Esophagus muscularis mucosa (tissue), 4 donors: Measurements from ENCODE around the gene NUP54. TPM values are rescaled to one million over a fixed set of nuclear protein-coding genes. Genes with fewer than 3 reads are reported as not detected.

ENCODE experiments used
- DNase-seq: peaks from one replicate; pipeline ENCODE4 v3.0.0-alpha.2; 2017; ENCODE audit errors: extremely low spot score
- H3K27ac ChIP-seq, 4 donors: fragments of 200-600 bp; sonication (generic); replicated peaks in 1 of 4; 1 replicate in 3 of 4; 2 replicates in 1 of 4; pipeline ENCODE4 v1.5.1; 2016 to 2019; ENCODE audit warnings: mild to moderate bottlenecking in 1 of 4
- H3K27me3 ChIP-seq, 4 donors: fragments of 200-600 bp; sonication (generic); one replicate each; pipeline versions ENCODE4 v1.5.1 to v1.6.0; 2016 to 2019
- H3K36me3 ChIP-seq, 4 donors: fragments of 200-600 bp; sonication (generic); one replicate each; pipeline ENCODE4 v1.5.1; 2016 to 2019
- H3K4me1 ChIP-seq, 4 donors: fragments of 200-600 bp; sonication (generic); one replicate each; pipeline ENCODE4 v1.5.1; 2016 to 2019
- H3K4me3 ChIP-seq, 4 donors: fragments of 200-600 bp; sonication (generic); 1 replicate in 2 of 4; 2 replicates in 2 of 4; pipeline ENCODE4 v1.5.1; 2016 to 2019; ENCODE audit warnings: mild to moderate bottlenecking in 4 of 4, moderate library complexity in 1 of 4
- H3K9me3 ChIP-seq, 4 donors: fragments of 200-600 bp; sonication (generic); 1 replicate in 3 of 4; 2 replicates in 1 of 4; pipeline ENCODE4 v1.5.1; 2016 to 2019
- CTCF ChIP-seq, 3 experiments: fragments of 200-600 bp in 2 of 3; fragments of 450-650 bp in 1 of 3; sonication (generic) in 2 of 3; IDR thresholded peaks; one replicate each; pipeline ENCODE4 v1.5.1; 2017 to 2019; ENCODE audit warnings: antibody characterized with exemption in 3 of 3, mild to moderate bottlenecking in 2 of 3, moderate library complexity in 1 of 3
- EP300 ChIP-seq: sonication (generic); formaldehyde crosslinking; IDR thresholded peaks from one replicate; pipeline ENCODE4 v1.6.1; 2017; ENCODE audit warnings: antibody characterized with exemption
- POLR2A ChIP-seq: fragments of 450-650 bp; IDR thresholded peaks from one replicate; pipeline ENCODE4 v1.6.1; 2017; ENCODE audit warnings: antibody characterized with exemption, moderate library complexity, mild to moderate bottlenecking, low read depth
- POLR2AphosphoS5 ChIP-seq, 2 donors: sonication (generic); formaldehyde crosslinking; IDR thresholded peaks; one replicate each; pipeline ENCODE4 v1.6.1; 2017; ENCODE audit warnings: antibody characterized with exemption in 2 of 2
- WGBS: methylation state at CpG from one replicate; pipeline ENCODE4 v1.1.5; 2018; 5-methylcytosine and 5-hydroxymethylcytosine counted together
- intact Hi-C: fragments of 100-400 bp; cut with DNase I; formaldehyde crosslinking; loops from one replicate; pipeline ENCODE4 v1.15.1; 2023
- total RNA-seq, 4 donors: library from RNA; depleted of rRNA; stranded (reverse); fragments of >200 nt; gene quantifications; one replicate each; pipeline versions ENCODE4 v1.1.0 to v1.2.1, GENCODE V29; 2016

Gene NUP54
- total RNA-seq, 4 donors from 2014 or later, result 29.6 to 44.4 (median 39.3) TPM

GRCh38 chr4:76087007-76087769 lies 61.0 kb downstream of the NUP54 start:
- H3K27me3 ChIP-seq, result no peaks in the 10 kb centered on the region
- H3K4me1 ChIP-seq, result peaks cover 0 to 17% (median 4%) of the 10 kb centered on the region in 4 donors
- no peak overlapping the region for H3K4me3 ChIP-seq
- WGBS, result 39% methylated on average over 13 of the region's 13 CpGs
- no peaks in the 10 kb centered on the region for H3K36me3 ChIP-seq
- no peaks in the 10 kb centered on the region for H3K9me3 ChIP-seq
- TF ChIP-seq POLR2AphosphoS5 (IDR thresholded peaks at IDR 0.05), result no peak
- TF ChIP-seq CTCF (IDR thresholded peaks at IDR 0.05), result peak; percentile 44 to 53 (median 48)
- H3K27ac ChIP-seq, result no peak overlapping the region
- no peak for DNase-seq
- intact Hi-C loops, result no loop called here

GRCh38 chr4:76084542-76084941 lies 63.7 kb downstream of the NUP54 start:
- H3K36me3 ChIP-seq, result no peaks in the 10 kb centered on the region
- no peak overlapping the region for H3K27ac ChIP-seq
- WGBS, result 64% methylated on average over 1 of the region's 1 CpG
- no peak for DNase-seq
- no peak for TF ChIP-seq POLR2A
- TF ChIP-seq CTCF (IDR thresholded peaks at IDR 0.05), result no peak
- TF ChIP-seq POLR2AphosphoS5 (IDR thresholded peaks at IDR 0.05), result no peak
- TF ChIP-seq EP300, result no peak
- H3K9me3 ChIP-seq, result no peaks in the 10 kb centered on the region
- intact Hi-C loops, result no loop called here
- H3K4me1 ChIP-seq, result peaks cover 0 to 11% (median 4%) of the 10 kb centered on the region in 4 donors
- no peak overlapping the region for H3K4me3 ChIP-seq
- H3K27me3 ChIP-seq, result no peaks in the 10 kb centered on the region

- H3K9me3 ChIP-seq, result no peaks in the 10 kb centered on the region
- no peaks in the 10 kb centered on the region for H3K27me3 ChIP-seq
- no peak for TF ChIP-seq POLR2AphosphoS5 (IDR thresholded peaks at IDR 0.05)
- DNase-seq, result no peak
- H3K4me3 ChIP-seq, result no peak overlapping the region
- H3K36me3 ChIP-seq, result no peaks in the 10 kb centered on the region
- intact Hi-C loops, result no loop called here
- peaks cover 2 to 7% (median 5%) of the 10 kb centered on the region in 4 donors for H3K4me1 ChIP-seq
- whole genome bisulfite sequencing, result 84% methylated on average over 3 of the region's 3 CpGs
- no peak overlapping the region for H3K27ac ChIP-seq
Measured at GRCh38 chr4:76083386-76083988, 64.7 kb downstream of the NUP54 start.

- peak overlapping the region in 2 of 4 donors; percentile 11 to 22 for H3K27ac ChIP-seq
- H3K4me3 ChIP-seq, result no peak overlapping the region
- WGBS, result 57% methylated on average over 4 of the region's 4 CpGs
- TF ChIP-seq POLR2AphosphoS5 (IDR thresholded peaks at IDR 0.05), result peak; percentile 8 to 31
- no peak for TF ChIP-seq EP300
- DNase-seq, result no peak
- H3K27me3 ChIP-seq, result no peaks in the 10 kb centered on the region
- no peaks in the 10 kb centered on the region for H3K9me3 ChIP-seq
- intact Hi-C loops, result no loop called here
- peaks cover 0 to 32% (median 24%) of the 10 kb centered on the region in 4 donors for H3K4me1 ChIP-seq
- no peaks in the 10 kb centered on the region for H3K36me3 ChIP-seq
Measured at GRCh38 chr4:76078033-76078613, 70.1 kb downstream of the NUP54 start.

- H3K9me3 ChIP-seq, result no peaks in the 10 kb centered on the region
- H3K4me1 ChIP-seq, result peaks cover 0 to 32% (median 24%) of the 10 kb centered on the region in 4 donors
- H3K36me3 ChIP-seq, result no peaks in the 10 kb centered on the region
- TF ChIP-seq CTCF (IDR thresholded peaks at IDR 0.05) (no peak), EP300 (no peak), POLR2AphosphoS5 (IDR thresholded peaks at IDR 0.05) (no peak), POLR2A (no peak)
- H3K27me3 ChIP-seq, result no peaks in the 10 kb centered on the region
- DNase-seq, result no peak
- 49% methylated on average over 4 of the region's 4 CpGs for WGBS
- H3K4me3 ChIP-seq, result peak overlapping the region in 1 of 4 donors; percentile 14
- intact Hi-C loops, result no loop called here
- peak overlapping the region in 1 of 4 donors; percentile 57 for H3K27ac ChIP-seq
Measured at GRCh38 chr4:76074993-76075600, 73.1 kb downstream of the NUP54 start.
